Renal cortex interstitium (tissue), 11 donors: ENCODE measurements around the gene CPVL. TPM values are rescaled to one million over a fixed set of nuclear protein-coding genes. Genes with fewer than 3 reads are reported as not detected.
"Not testable (repeated sequence)": the region's sequence is repeated elsewhere in the genome, so short reads cannot be mapped to it uniquely, and the experiment has no call there.

ENCODE experiments used
- DNase-seq, 11 donors: peaks; one replicate each; pipeline ENCODE4 v3.0.0-alpha.2; 2013; ENCODE audit warnings: low read depth in 9 of 11, low spot score in 4 of 11; ENCODE audit errors: extremely low read depth in 1 of 11
- polyA plus RNA-seq, 3 donors: library from polyadenylated mRNA; unstranded; fragments of 120-200 nt; gene quantifications; one replicate each; pipeline ENCODE4 v1.2.1, GENCODE V29; 2013; ENCODE audit not compliant: insufficient read length in 3 of 3

CPVL gene
- polyA plus RNA-seq, 3 donors = 51.6 to 56.7 (median 51.6) TPM

- DNase-seq = no peak
These were observed 14.7 kb downstream of the CPVL start for GRCh38 chr7:29131678-29132077.

- DNase-seq = no peak
These were observed 16.2 kb downstream of the CPVL start for GRCh38 chr7:29130096-29130495.

GRCh38 chr7:29127527-29127926 lies 18.8 kb downstream of the CPVL start:
- DNase-seq = no peak

- DNase-seq = no peak
These were observed 19.5 kb downstream of the CPVL start for GRCh38 chr7:29126804-29127203.

- DNase-seq = no peak
These were observed 22.6 kb downstream of the CPVL start for GRCh38 chr7:29123626-29124190.

- DNase-seq = no peak
These were observed 23.6 kb downstream of the CPVL start for GRCh38 chr7:29122759-29123158.

- no peak for DNase-seq
These were observed 24.3 kb downstream of the CPVL start for GRCh38 chr7:29122081-29122480.

GRCh38 chr7:29120955-29121354 lies 25.4 kb downstream of the CPVL start:
- no peak for DNase-seq

GRCh38 chr7:29119538-29119937 lies 26.8 kb downstream of the CPVL start:
- no peak for DNase-seq

- no peak for DNase-seq
These were observed 29.8 kb downstream of the CPVL start for GRCh38 chr7:29116361-29117200.

GRCh38 chr7:29115753-29116152 lies 30.6 kb downstream of the CPVL start:
- DNase-seq = no peak

GRCh38 chr7:29115130-29115687 lies 31.1 kb downstream of the CPVL start:
- no peak for DNase-seq

GRCh38 chr7:29114266-29114665 lies 32.1 kb downstream of the CPVL start:
- DNase-seq = not testable (repeated sequence)

GRCh38 chr7:29113384-29114102 lies 32.8 kb downstream of the CPVL start:
- DNase-seq = no peak

GRCh38 chr7:29112721-29113120 lies 33.6 kb downstream of the CPVL start:
- DNase-seq = no peak

- peak in 3 of 11 donors; percentile 45 to 49 (median 48) for DNase-seq
These were observed 36.4 kb downstream of the CPVL start for GRCh38 chr7:29109899-29110298.

GRCh38 chr7:29109358-29109757 lies 37.0 kb downstream of the CPVL start:
- no peak for DNase-seq

GRCh38 chr7:29107056-29107455 lies 39.3 kb downstream of the CPVL start:
- DNase-seq = no peak

- no peak for DNase-seq
These were observed 39.7 kb downstream of the CPVL start for GRCh38 chr7:29106669-29106988.
